HG03432 (cell line): ENCODE measurements around the gene DYNLT5.
"Not testable (repeated sequence)": the region's sequence is repeated elsewhere in the genome, so short reads cannot be mapped to it uniquely, and the experiment has no call there.

Experiments
- ATAC-seq: cut with Tn5 transposase; IDR thresholded peaks from one replicate; pipeline ENCODE4 v1.9.1; 2021; ENCODE audit warnings: mild to moderate bottlenecking, moderate library complexity; ENCODE audit not compliant: unreplicated experiment

DYNLT5 gene

DNA sequence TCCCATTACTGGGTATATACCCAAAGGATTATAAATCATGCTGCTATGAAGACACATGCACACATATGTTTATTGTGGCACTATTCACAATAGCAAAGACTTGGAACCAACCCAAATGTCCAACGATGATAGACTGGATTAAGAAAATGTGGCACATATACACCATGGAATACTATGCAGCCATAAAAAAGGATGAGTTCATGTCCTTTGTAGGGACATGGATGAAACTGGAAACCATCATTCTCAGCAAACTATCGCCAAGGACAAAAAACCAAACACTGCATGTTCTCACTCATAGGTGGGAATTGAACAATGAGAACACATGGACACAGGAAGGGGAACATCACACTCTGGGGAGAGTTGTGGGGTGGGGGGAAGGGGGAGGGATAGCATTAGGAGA lies 33.5 kb downstream of the DYNLT5 start:
- not testable (repeated sequence) for ATAC-seq

DNA sequence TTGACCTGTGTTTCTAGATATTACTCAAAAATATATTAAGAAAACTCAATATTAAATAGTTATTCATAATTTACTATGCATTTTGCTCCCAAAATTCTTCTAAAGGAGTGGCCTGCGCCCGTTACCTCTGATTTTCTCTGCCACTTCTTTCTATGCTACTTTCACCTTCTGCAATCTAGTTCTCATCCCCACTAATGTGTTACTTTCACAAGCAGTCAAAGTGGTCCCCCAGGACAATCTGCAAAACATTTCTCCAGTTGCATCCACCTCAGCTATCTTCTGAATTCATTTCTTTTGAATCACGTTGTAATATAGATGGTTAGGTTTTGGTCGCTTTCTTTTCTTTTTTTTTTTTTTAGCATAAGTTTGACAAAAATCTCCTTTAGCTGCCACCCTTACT lies 35.4 kb downstream of the DYNLT5 start:
- peak; percentile 57 for ATAC-seq

DNA sequence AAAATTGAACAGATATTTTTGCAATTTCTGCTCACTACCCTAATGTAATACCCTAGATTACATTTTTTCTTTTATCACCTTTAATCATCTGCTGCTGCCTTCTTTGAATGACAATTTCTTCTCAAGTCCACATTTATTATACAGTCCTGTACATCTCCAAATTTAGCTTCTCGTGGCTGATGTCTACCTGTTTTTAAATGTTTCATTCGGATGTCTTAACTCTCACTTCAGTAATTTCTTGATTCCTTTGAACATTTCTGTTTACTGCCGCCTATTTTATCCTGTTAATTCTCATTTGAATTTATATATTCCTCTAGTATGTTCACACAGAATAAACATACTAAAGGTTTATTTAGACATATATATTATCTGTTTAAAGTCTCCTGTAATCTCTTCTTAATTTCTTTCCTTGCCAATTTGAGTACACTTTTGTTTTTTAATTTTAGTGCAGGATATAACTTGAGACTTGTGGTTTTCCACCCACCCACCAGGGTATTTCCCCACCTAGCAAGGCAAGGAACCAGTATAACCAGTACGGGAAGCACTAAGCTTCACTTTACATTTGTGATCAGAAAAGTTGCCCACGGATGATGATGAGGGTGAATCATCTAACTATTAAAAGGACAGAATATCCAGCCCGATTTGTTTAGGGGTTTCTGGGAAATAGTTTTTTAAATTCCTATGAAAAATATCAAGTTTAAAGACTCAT lies 36.1 kb downstream of the DYNLT5 start:
- ATAC-seq, result peak; percentile 94

DNA sequence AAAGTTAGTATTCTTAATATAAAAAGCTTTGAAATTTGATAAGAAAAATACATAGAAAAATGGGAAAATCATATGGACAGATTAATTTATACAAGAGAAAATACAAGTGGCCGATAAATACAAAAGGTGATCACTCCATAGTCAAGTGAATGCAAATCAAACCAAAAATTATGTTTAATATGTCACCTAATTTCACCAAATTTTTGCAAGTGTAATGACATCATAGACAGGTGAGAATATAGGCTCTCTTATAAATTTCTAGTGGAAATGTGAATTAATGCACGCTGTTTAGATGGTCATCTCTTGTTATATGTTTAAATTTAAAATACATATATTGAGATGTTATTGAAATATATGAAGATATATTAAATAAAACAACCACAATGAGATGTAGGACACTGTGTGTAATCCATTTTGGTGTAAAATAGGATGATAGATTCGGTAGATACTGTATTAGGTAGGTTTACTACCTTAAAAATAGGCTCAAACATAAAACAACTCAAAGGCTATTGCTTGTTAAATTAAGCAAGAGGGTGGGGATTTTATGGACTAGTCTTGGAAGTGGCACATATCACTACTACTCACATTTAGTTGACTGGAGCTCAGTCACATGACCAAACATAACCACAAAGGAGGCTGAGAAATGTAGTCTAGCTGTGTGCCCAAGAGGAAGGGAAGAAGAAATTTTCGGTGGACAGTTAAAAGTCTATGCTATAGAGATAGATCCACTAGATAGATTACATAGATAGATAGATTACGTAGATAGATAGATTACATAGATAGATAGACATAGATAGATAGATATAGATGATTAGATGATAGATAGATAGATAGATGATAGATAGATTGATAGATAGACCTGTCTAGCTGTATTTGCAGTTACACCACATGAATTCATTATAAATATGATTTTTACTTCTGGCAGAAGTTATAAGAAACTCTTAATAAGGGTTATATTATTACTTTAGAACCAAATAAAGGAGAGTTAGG lies 39.7 kb downstream of the DYNLT5 start:
- no peak for ATAC-seq

DNA sequence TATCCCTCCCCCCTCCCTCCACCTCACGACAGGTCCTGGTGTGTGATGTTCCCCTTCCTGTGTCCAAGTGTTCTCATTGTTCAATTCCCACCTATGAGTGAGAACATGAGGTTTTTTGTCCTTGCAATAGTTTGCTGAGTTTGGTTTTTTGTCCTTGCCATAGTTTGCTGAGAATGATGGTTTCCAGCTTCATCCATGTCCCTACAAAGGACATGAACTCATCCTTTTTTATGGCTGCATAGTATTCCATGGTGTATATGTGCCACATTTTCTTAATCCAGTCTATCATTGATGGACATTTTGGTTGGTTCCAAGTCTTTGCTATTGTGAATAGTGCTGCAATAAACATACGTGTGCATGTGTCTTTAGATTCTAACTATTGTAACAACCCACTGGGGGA lies 43.6 kb downstream of the DYNLT5 start:
- ATAC-seq, result not testable (repeated sequence)

DNA sequence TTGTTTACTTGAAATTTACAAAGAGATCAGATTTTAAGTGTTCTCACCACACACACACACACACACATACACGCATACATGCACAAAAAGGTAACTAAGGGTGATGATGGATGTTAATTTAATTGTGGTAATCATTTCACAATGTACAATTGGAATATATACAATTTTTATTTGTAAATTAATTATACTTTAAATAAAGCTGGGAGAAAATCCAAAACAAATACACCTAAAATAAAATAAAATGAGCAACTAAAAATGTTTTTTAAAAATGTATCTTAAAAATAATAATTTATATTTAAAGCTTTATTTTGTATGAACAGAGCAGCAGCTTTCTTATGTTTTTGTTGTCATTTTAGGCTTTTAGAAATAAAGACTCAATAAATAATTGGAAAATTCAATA lies 57.0 kb downstream of the DYNLT5 start:
- no peak for ATAC-seq

DNA sequence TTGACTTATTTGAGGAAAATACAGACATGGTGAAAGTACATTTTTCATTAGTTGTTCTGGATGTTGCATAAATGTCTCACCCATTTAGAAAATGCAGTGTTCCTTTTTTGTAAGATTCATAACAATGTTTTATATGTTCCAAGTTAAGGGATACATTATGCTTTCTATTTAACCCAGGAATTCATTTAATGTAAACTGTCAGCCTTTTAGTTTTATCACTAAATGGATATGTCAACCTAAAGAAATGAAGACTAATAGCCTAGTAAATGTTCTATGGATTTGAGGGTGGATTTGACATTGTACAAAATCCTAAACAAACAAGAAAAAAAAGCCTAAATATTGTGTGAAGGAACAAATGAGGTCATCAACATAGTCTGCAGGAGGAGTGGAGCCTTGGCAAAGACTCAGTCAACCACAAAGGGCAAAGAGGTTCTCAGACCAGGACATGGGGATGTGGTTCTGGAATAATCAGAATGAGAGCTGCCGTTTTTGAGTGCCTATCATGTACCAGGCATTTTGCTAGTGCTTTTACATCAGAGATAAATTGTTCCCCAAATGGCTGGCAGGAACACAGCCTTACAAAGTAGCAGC lies 57.6 kb downstream of the DYNLT5 start:
- ATAC-seq, result no peak

DNA sequence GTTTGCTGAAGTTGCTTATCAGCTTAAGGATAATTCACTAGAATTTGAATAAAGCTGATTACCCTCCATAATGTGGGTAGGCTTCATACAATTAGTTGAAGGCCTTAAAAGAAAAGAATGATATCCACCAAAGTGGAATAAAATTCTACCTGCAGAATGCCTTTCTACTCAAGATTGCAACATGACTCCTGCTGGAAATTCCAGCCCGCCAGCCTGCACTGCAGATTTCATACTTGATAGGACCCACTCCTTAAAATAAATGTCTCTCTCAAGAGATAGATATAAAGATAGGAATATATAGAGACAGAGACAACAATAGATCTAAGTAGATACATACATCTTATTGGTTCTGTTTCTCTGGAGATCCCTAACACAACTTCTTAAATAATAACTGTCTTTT lies 72.5 kb downstream of the DYNLT5 start:
- ATAC-seq, result no peak
